ENCODE measurements around the gene IL22RA1.

IL22RA1 gene

DNA sequence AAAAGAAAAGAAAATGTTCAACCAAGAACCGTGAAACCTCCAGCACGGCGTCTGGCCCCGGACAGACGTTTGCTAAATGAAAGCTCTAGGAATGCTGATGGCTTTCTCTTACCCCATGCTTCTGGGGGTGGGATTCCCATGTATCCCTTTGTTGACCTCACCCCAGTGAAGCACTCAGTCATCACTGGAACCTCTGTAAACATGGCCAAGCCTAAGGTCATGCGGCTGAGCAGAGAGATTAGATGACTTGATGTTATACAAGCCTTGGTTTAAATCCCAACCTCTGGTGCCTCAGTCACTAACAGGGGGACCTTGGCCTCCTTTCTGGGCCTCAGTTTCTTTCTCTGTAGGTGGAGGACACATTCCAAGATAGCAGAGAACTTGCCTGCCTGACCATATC lies 28.2 kb downstream of the IL22RA1 start:
- ATAC-seq: no peak
- TF ChIP-seq ISL1 (CRISPR knock-in tag; IDR thresholded peaks at IDR 0.05) (no peak), PPARA (CRISPR knock-in tag; IDR thresholded peaks at IDR 0.05; ENCODE audit: borderline replicate concordance) (no peak), ARNTL (CRISPR knock-in tag; IDR thresholded peaks at IDR 0.05; ENCODE audit: borderline replicate concordance, low read depth) (no peak), ZNF565 (CRISPR knock-in tag; conservative IDR thresholded peaks at IDR 0.05; ENCODE audit: low read depth) (no peak), ZNF8 (CRISPR knock-in tag; IDR thresholded peaks at IDR 0.05) (no peak), ZNF70 (CRISPR knock-in tag; IDR thresholded peaks at IDR 0.05) (no peak), BACH2 (CRISPR knock-in tag; IDR thresholded peaks at IDR 0.05; ENCODE audit: borderline replicate concordance) (no peak), ZFP3 (CRISPR knock-in tag; IDR thresholded peaks at IDR 0.05) (no peak), ESRRG (CRISPR knock-in tag; IDR thresholded peaks at IDR 0.05) (no peak), CSDC2 (CRISPR knock-in tag; IDR thresholded peaks at IDR 0.05) (no peak), ZFP30 (CRISPR knock-in tag; IDR thresholded peaks at IDR 0.05) (no peak)
- TF ChIP-seq, protein P1, sequence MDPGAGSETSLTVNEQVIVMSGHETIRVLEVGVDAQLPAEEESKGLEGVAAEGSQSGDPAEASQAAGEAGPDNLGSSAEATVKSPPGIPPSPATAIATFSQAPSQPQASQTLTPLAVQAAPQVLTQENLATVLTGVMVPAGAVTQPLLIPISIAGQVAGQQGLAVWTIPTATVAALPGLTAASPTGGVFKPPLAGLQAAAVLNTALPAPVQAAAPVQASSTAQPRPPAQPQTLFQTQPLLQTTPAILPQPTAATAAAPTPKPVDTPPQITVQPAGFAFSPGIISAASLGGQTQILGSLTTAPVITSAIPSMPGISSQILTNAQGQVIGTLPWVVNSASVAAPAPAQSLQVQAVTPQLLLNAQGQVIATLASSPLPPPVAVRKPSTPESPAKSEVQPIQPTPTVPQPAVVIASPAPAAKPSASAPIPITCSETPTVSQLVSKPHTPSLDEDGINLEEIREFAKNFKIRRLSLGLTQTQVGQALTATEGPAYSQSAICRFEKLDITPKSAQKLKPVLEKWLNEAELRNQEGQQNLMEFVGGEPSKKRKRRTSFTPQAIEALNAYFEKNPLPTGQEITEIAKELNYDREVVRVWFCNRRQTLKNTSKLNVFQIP (CRISPR knock-in tag; IDR thresholded peaks at IDR 0.05; ENCODE audit: borderline replicate concordance, low read depth): no peak
- TF ChIP-seq, protein P2, sequence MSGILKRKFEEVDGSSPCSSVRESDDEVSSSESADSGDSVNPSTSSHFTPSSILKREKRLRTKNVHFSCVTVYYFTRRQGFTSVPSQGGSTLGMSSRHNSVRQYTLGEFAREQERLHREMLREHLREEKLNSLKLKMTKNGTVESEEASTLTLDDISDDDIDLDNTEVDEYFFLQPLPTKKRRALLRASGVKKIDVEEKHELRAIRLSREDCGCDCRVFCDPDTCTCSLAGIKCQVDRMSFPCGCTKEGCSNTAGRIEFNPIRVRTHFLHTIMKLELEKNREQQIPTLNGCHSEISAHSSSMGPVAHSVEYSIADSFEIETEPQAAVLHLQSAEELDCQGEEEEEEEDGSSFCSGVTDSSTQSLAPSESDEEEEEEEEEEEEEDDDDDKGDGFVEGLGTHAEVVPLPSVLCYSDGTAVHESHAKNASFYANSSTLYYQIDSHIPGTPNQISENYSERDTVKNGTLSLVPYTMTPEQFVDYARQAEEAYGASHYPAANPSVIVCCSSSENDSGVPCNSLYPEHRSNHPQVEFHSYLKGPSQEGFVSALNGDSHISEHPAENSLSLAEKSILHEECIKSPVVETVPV (CRISPR knock-in tag; IDR thresholded peaks at IDR 0.05): no peak
- TF ChIP-seq, protein P3, sequence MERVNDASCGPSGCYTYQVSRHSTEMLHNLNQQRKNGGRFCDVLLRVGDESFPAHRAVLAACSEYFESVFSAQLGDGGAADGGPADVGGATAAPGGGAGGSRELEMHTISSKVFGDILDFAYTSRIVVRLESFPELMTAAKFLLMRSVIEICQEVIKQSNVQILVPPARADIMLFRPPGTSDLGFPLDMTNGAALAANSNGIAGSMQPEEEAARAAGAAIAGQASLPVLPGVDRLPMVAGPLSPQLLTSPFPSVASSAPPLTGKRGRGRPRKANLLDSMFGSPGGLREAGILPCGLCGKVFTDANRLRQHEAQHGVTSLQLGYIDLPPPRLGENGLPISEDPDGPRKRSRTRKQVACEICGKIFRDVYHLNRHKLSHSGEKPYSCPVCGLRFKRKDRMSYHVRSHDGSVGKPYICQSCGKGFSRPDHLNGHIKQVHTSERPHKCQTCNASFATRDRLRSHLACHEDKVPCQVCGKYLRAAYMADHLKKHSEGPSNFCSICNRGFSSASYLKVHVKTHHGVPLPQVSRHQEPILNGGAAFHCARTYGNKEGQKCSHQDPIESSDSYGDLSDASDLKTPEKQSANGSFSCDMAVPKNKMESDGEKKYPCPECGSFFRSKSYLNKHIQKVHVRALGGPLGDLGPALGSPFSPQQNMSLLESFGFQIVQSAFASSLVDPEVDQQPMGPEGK (CRISPR knock-in tag; IDR thresholded peaks at IDR 0.05; ENCODE audit: borderline replicate concordance): no peak
- TF ChIP-seq, protein P4, sequence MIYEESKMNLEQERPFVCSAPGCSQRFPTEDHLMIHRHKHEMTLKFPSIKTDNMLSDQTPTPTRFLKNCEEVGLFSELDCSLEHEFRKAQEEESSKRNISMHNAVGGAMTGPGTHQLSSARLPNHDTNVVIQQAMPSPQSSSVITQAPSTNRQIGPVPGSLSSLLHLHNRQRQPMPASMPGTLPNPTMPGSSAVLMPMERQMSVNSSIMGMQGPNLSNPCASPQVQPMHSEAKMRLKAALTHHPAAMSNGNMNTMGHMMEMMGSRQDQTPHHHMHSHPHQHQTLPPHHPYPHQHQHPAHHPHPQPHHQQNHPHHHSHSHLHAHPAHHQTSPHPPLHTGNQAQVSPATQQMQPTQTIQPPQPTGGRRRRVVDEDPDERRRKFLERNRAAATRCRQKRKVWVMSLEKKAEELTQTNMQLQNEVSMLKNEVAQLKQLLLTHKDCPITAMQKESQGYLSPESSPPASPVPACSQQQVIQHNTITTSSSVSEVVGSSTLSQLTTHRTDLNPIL (CRISPR knock-in tag; IDR thresholded peaks at IDR 0.05; ENCODE audit: low read depth): no peak
- TF ChIP-seq, protein P5, sequence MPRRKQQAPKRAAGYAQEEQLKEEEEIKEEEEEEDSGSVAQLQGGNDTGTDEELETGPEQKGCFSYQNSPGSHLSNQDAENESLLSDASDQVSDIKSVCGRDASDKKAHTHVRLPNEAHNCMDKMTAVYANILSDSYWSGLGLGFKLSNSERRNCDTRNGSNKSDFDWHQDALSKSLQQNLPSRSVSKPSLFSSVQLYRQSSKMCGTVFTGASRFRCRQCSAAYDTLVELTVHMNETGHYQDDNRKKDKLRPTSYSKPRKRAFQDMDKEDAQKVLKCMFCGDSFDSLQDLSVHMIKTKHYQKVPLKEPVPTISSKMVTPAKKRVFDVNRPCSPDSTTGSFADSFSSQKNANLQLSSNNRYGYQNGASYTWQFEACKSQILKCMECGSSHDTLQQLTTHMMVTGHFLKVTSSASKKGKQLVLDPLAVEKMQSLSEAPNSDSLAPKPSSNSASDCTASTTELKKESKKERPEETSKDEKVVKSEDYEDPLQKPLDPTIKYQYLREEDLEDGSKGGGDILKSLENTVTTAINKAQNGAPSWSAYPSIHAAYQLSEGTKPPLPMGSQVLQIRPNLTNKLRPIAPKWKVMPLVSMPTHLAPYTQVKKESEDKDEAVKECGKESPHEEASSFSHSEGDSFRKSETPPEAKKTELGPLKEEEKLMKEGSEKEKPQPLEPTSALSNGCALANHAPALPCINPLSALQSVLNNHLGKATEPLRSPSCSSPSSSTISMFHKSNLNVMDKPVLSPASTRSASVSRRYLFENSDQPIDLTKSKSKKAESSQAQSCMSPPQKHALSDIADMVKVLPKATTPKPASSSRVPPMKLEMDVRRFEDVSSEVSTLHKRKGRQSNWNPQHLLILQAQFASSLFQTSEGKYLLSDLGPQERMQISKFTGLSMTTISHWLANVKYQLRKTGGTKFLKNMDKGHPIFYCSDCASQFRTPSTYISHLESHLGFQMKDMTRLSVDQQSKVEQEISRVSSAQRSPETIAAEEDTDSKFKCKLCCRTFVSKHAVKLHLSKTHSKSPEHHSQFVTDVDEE (CRISPR knock-in tag; IDR thresholded peaks at IDR 0.05): no peak

DNA sequence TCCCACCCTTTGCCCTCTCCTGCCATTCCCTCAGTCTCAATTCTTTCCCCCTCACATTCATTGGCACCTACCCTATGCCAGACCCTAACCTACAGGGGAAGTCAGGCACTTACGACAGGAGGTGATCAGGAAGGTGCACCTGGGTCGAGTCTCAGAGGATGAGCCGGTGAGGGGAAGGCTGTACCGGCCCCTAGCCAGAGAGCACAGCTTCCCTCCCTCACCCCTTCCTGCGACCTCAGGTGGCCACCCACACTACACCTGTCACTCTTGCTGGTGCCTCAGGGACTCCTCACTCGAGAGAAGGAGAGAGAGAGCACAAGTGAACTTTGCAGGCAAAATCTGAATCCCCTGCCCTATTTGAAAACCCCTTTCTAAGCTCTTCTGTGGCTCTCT lies 29.3 kb downstream of the IL22RA1 start:
- no peak for TF ChIP-seq GLIS3 (CRISPR knock-in tag; IDR thresholded peaks at IDR 0.05)
- ATAC-seq: no peak

DNA sequence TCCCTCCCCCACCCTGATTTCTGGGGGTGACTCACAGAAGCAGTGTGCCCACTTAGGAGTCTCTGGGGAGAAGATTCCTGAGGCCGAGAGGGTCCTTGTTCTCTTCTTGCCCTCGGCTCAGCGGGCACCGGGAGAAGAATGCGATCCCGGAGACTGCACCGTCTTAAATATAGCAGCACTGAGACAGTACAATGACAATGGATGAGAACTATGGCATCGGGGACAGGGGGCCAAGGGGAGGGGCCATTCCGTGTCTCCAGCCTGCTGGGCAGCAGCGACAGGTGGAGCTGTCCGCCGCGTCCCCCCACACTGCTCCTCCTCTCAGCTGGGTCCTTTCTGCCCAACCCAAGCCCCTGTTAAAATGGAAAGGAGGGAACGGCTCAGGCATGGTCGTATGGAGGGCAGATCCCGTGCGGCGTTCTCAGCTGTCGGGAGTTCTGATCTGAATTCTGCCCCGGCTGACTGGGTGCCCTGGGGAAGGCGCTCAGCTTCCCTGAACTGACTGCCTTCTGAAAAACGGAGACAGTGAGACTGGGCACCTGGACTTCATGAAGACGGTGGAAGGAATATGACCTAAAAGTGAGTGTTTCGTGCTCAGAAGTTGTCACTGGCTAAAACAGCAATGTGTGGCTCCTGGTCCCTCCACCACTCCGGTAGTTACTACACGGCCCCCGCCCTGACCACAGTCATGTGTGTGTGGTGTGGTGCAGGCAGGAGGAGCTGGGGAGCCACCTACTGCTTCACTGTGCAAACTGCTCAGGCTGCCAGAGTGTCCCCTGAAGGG lies 30.8 kb downstream of the IL22RA1 start, which contains the start of gene MYOM3:
MYOM3 (minus strand) TSS at position 140 of the 784 bp plus-strand sequence. CDS start 3,499 bp downstream, outside the sequence.
- TF ChIP-seq CSDC2 (CRISPR knock-in tag; IDR thresholded peaks at IDR 0.05) (no peak), ZC3H10 (CRISPR knock-in tag; IDR thresholded peaks at IDR 0.05) (no peak), ZNF565 (CRISPR knock-in tag; conservative IDR thresholded peaks at IDR 0.05; ENCODE audit: low read depth) (no peak), ZNF8 (CRISPR knock-in tag; IDR thresholded peaks at IDR 0.05) (no peak), ZNF70 (CRISPR knock-in tag; IDR thresholded peaks at IDR 0.05) (no peak), SNAI2 (CRISPR knock-in tag; IDR thresholded peaks at IDR 0.05) (no peak), ZFP3 (CRISPR knock-in tag; IDR thresholded peaks at IDR 0.05) (no peak), ISL1 (CRISPR knock-in tag; IDR thresholded peaks at IDR 0.05) (no peak), RARB (CRISPR knock-in tag; IDR thresholded peaks at IDR 0.05) (no peak), PPARA (CRISPR knock-in tag; IDR thresholded peaks at IDR 0.05; ENCODE audit: borderline replicate concordance) (no peak)
- TF ChIP-seq, protein P1 (CRISPR knock-in tag; IDR thresholded peaks at IDR 0.05; ENCODE audit: borderline replicate concordance, low read depth): no peak
- TF ChIP-seq, protein P4 (CRISPR knock-in tag; IDR thresholded peaks at IDR 0.05; ENCODE audit: low read depth): no peak
- peak; percentile 64 for ATAC-seq

All from SK-N-SH treated with all-trans-retinoic acid at 6 μM for 48 hours (cell line).